ENCODE data around the gene MSX2. TPM values are rescaled to one million over a fixed set of nuclear protein-coding genes. Genes with fewer than 3 reads are reported as not detected.

Gene MSX2
- total RNA-seq, 1 experiment from 2014 or later, result not detected

DNA sequence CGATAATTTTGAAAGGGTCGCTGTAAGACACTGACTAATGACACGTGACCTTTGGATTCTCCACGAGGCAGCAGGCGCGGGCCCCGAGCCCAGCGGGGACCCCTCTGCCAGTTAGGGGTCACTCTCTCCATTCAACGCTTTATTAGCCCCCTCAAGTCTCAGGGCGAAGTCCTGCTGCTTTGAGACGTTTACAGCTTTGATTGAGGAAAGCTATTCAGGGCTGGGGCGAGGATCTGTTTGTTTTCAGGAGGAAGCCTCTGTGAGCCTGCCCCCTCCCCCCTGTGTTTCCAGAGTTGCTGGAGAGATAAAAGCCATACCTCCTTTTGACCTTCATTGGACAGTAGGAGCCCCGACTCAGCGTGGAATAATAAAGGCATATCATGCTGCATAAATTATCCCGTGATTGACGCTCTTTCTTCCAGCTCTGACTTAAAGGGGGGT is 31.4 kb upstream of the MSX2 start:
- Histone ChIP-seq H3K79me2 (ENCODE audit: low read depth) (no peaks in the 10 kb centered on the region), H3K27ac (no peak overlapping the region), H3K9me2 (ENCODE audit: insufficient read depth) (no peaks in the 10 kb centered on the region), H3K36me3 (ENCODE audit: low read depth) (no peaks in the 10 kb centered on the region), H3K9me3 (ENCODE audit: insufficient read depth, low read depth) (no peaks in the 10 kb centered on the region), H3F3A (ENCODE audit: insufficient read depth, low read depth) (no peaks in the 10 kb centered on the region), H3K4me1 (replicated peaks; ENCODE audit: insufficient read depth) (no peaks in the 10 kb centered on the region), H3K4me2 (no peak overlapping the region), H2AFZ (no peak overlapping the region), H4K20me1 (ENCODE audit: insufficient read depth) (no peaks in the 10 kb centered on the region), H3K27me3 (ENCODE audit: insufficient read depth, low read depth) (peaks cover 86% of the 10 kb centered on the region), H3K4me3 (no peak overlapping the region)
- POLR2A ChIA-PET (ENCODE audit: unreplicated experiment), result no interaction called here
- no TSS peak for BruUV-seq (replicated peaks)
- intact Hi-C loops (cut with micrococcal nuclease; ENCODE audit: unreplicated experiment), result no loop called here
- TF ChIP-seq EZH2 (IDR thresholded peaks at IDR 0.05; ENCODE audit: low read depth), result no peak
- TF ChIP-seq, protein P1, sequence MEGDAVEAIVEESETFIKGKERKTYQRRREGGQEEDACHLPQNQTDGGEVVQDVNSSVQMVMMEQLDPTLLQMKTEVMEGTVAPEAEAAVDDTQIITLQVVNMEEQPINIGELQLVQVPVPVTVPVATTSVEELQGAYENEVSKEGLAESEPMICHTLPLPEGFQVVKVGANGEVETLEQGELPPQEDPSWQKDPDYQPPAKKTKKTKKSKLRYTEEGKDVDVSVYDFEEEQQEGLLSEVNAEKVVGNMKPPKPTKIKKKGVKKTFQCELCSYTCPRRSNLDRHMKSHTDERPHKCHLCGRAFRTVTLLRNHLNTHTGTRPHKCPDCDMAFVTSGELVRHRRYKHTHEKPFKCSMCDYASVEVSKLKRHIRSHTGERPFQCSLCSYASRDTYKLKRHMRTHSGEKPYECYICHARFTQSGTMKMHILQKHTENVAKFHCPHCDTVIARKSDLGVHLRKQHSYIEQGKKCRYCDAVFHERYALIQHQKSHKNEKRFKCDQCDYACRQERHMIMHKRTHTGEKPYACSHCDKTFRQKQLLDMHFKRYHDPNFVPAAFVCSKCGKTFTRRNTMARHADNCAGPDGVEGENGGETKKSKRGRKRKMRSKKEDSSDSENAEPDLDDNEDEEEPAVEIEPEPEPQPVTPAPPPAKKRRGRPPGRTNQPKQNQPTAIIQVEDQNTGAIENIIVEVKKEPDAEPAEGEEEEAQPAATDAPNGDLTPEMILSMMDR (conservative IDR thresholded peaks at IDR 0.05), result no peak
- CTCF ChIA-PET, result no interaction called here
- DNase-seq, result no peak

DNA sequence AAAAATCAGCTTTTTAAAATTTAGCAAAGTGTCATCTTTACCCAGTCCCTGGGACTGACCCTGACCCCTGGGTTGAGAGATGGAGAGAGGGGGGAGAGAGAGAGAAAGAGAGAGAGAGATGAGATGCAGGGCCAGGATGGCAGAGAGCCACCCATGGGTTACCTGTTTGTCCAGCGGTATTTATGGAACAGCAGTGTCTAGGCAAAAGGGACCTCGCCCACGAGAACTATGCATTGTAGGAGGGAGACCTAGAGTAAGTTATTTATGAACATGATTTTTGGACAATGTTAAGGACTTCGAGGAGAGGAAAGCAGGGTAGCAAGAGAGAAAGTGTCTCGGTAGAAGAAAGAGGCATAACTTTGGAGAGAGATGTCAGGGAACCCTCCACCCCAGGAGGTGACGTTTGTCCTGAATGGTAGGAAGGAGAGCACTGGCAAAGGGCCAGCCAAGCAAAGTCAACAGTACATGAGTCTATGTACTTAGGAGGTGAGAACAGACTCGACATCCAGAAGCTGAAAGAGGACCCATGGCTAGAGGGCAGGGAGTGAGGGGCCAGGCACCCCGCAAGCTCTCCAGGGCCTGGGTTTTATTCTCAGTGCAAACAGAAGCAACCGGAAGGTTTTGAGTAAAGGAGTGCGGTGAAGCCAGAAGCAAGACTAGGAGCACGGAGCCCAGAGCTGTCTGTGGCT is 30.5 kb upstream of the MSX2 start:
- no TSS peak for BruUV-seq (replicated peaks)
- no peaks in the 10 kb centered on the region for H3K4me1 ChIP-seq (replicated peaks; ENCODE audit: insufficient read depth)
- H3K36me3 ChIP-seq (ENCODE audit: low read depth), result no peaks in the 10 kb centered on the region
- intact Hi-C loops (cut with micrococcal nuclease; ENCODE audit: unreplicated experiment), result no loop called here
- H3K9me2 ChIP-seq (ENCODE audit: insufficient read depth), result no peaks in the 10 kb centered on the region
- H3K4me3 ChIP-seq, result no peak overlapping the region
- no peaks in the 10 kb centered on the region for H3K79me2 ChIP-seq (ENCODE audit: low read depth)
- DNase-seq, result no peak
- peaks cover 86% of the 10 kb centered on the region for H3K27me3 ChIP-seq (ENCODE audit: insufficient read depth, low read depth)
- POLR2A ChIA-PET (ENCODE audit: unreplicated experiment), result no interaction called here
- no peaks in the 10 kb centered on the region for H4K20me1 ChIP-seq (ENCODE audit: insufficient read depth)
- H2AFZ ChIP-seq, result no peak overlapping the region
- TF ChIP-seq, protein P1 (conservative IDR thresholded peaks at IDR 0.05), result no peak
- H3K9me3 ChIP-seq (ENCODE audit: insufficient read depth, low read depth), result no peaks in the 10 kb centered on the region
- no peaks in the 10 kb centered on the region for H3F3A ChIP-seq (ENCODE audit: insufficient read depth, low read depth)
- H3K4me2 ChIP-seq, result no peak overlapping the region
- CTCF ChIA-PET, result no interaction called here
- H3K27ac ChIP-seq, result no peak overlapping the region

DNA sequence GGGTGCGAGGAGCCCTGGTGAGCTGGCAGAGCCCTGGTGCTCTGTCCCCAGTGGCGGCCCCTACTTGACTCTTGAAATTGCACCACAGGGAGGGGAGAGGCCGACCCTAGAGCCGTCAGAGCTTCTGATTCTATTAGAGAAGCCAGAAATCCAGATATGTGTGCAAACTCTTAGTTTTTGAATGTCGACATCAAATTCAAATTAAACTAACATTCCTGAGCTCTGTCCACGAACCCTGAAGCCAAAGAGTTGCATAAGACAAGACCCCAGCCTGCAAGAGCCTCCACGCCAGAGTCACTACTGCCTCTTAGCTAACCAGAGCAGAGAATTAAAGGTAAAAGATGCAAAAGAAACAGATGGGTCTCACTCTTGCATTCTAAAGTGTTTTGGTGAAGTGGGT is 29.8 kb upstream of the MSX2 start:
- no TSS peak for BruUV-seq (replicated peaks)
- CTCF ChIA-PET, result no interaction called here
- POLR2A ChIA-PET (ENCODE audit: unreplicated experiment), result no interaction called here

More for the DNA sequence above, 29.8 kb upstream of the MSX2 start:
- Histone ChIP-seq H3K9me2 (ENCODE audit: insufficient read depth) (no peaks in the 10 kb centered on the region), H3K27ac (no peak overlapping the region), H3K4me1 (replicated peaks; ENCODE audit: insufficient read depth) (no peaks in the 10 kb centered on the region), H3K4me2 (no peak overlapping the region), H3K79me2 (ENCODE audit: low read depth) (no peaks in the 10 kb centered on the region), H3K27me3 (ENCODE audit: insufficient read depth, low read depth) (peaks cover 87% of the 10 kb centered on the region), H3F3A (ENCODE audit: insufficient read depth, low read depth) (no peaks in the 10 kb centered on the region), H3K36me3 (ENCODE audit: low read depth) (no peaks in the 10 kb centered on the region), H2AFZ (no peak overlapping the region), H4K20me1 (ENCODE audit: insufficient read depth) (no peaks in the 10 kb centered on the region), H3K9me3 (ENCODE audit: insufficient read depth, low read depth) (no peaks in the 10 kb centered on the region), H3K4me3 (no peak overlapping the region)
- 0 out of 2 replicates have a peak, but pooled peaks have one; percentile 27 for TF ChIP-seq EZH2 (IDR thresholded peaks at IDR 0.05; ENCODE audit: low read depth)
- TF ChIP-seq, protein P1 (conservative IDR thresholded peaks at IDR 0.05), result no peak
- intact Hi-C loops (cut with micrococcal nuclease; ENCODE audit: unreplicated experiment), result no loop called here
- no peak for DNase-seq

Data from PC-9 (cell line).